Inferior parietal cortex (tissue), 1 donor: ENCODE measurements around the gene OLIG1.

Experiments
- DNase-seq: peaks from one replicate; pipeline ENCODE4 v3.0.0-alpha.2; 2016; ENCODE audit errors: extremely low spot score

Gene OLIG1

GRCh38 chr21:33069994-33070743 lies at the start of gene OLIG1:
Gene OLIG1, plus strand, starts transcription at chr21:33070141. Its CDS starts 106 bp downstream, at chr21:33070247.
- DNase-seq: peak; percentile 74

DNA sequence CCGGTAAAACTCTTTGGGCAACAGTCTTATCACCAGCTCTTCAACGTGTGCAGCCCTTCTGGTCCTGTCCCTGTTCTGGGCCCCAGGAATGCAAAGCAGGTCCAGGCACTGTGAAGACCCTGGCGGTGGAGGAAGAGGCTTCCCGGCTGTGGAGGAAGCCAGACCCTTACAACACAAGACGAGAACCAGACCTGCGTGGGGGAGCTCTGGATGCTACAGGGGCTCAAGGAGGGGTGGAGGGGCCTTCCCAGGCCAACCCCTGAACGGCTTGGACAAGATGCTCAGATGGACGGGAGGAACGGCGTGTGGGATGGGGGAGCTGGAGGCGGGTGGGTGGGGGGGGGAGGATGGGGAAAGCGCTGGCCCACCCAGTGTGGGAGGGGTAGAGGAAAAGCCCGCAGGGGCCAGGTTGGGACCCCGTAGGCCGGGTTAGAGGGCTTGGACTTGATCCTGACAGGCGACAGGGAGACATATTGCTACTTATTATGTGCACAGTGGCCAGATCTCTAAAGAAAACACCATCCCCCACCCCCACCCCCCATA lies 49.3 kb upstream of the OLIG1 start:
- DNase-seq: no peak

- DNase-seq: no peak
Observed at GRCh38 chr21:33021150-33021549, 48.8 kb upstream of the OLIG1 start.

DNA sequence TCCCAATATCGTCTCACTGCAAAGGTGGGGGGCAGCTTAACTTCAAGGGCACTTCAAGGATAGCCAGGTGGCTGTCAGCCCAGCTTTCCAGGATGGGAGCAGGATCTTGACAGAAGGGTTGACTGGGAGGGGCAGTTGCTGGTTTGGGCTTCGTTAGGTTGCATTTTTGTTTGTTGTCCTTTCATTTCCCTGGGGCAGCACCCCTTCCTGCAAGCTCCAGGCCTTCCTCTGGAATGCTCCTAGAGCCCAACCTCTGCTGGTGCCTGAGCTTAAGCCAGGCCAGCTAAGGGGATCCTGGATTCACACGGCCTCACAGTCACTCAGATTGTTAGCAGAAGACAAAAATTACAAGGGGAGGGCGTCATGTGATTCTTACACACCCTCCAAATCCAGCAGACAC lies 48.3 kb upstream of the OLIG1 start:
- no peak for DNase-seq

DNA sequence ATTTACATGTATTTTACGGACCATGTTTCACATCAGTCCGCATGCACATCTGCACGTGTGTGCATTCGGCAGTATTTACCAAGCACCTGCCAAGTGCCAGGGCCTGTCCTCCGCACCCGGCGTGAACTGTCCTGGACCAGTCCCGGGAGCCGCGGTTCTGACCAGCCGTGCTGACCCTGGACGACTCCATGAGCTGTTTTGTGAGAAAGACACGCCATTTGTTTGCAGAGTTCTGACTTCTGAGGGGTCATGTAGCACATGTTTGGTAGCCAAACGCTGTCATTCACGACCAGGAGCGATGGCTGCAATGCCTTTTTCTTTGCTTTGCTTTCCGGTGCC lies 47.5 kb upstream of the OLIG1 start:
- DNase-seq: no peak

DNA sequence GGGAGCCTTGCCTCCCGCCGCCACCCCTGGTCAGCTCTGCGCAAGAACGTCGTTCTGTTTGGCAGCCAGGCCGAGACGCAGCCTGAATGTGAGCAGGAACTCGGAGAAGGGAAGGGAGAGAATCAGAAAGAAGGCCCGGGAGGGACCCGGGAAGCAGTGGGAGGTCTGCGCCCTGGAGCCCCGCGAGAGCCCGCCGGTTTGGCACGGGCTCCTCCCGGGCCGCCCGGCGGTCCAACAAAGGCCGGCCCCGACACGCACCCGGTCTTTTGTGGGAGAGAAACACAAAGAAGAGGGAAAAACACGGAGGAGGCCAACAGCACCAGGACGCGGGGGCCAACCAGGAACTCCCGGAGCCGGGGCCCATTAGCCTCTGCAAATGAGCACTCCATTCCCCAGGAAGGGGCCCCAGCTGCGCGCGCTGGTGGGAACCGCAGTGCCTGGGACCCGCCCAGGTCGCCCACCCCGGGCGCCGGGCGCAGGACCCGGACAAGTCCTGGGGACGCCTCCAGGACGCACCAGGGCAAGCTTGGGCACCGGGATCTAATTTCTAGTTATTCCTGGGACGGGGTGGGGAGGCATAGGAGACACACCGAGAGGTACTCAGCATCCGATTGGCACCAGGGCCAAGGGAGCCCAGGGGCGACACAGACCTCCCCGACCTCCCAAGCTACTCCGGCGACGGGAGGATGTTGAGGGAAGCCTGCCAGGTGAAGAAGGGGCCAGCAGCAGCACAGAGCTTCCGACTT lies 46.9 kb upstream of the OLIG1 start:
- DNase-seq: no peak

- no peak for DNase-seq
Observed at GRCh38 chr21:33023574-33024200, 46.3 kb upstream of the OLIG1 start.

GRCh38 chr21:33024201-33025103 lies 45.5 kb upstream of the OLIG1 start:
- DNase-seq: no peak

- no peak for DNase-seq
Observed at GRCh38 chr21:33025106-33025488, 44.8 kb upstream of the OLIG1 start.

- DNase-seq: peak; percentile 86
Observed at GRCh38 chr21:33025489-33026442, 44.2 kb upstream of the OLIG1 start, which contains the start of gene OLIG2. Gene OLIG2, plus strand, starts transcription at chr21:33025935. Its CDS starts 928 bp downstream, at chr21:33026863.

GRCh38 chr21:33026443-33026858 lies 43.5 kb upstream of the OLIG1 start:
- DNase-seq: no peak

DNA sequence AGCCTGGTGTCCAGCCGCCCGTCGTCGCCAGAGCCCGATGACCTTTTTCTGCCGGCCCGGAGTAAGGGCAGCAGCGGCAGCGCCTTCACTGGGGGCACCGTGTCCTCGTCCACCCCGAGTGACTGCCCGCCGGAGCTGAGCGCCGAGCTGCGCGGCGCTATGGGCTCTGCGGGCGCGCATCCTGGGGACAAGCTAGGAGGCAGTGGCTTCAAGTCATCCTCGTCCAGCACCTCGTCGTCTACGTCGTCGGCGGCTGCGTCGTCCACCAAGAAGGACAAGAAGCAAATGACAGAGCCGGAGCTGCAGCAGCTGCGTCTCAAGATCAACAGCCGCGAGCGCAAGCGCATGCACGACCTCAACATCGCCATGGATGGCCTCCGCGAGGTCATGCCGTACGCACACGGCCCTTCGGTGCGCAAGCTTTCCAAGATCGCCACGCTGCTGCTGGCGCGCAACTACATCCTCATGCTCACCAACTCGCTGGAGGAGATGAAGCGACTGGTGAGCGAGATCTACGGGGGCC lies 43.0 kb upstream of the OLIG1 start:
- DNase-seq: no peak

DNA sequence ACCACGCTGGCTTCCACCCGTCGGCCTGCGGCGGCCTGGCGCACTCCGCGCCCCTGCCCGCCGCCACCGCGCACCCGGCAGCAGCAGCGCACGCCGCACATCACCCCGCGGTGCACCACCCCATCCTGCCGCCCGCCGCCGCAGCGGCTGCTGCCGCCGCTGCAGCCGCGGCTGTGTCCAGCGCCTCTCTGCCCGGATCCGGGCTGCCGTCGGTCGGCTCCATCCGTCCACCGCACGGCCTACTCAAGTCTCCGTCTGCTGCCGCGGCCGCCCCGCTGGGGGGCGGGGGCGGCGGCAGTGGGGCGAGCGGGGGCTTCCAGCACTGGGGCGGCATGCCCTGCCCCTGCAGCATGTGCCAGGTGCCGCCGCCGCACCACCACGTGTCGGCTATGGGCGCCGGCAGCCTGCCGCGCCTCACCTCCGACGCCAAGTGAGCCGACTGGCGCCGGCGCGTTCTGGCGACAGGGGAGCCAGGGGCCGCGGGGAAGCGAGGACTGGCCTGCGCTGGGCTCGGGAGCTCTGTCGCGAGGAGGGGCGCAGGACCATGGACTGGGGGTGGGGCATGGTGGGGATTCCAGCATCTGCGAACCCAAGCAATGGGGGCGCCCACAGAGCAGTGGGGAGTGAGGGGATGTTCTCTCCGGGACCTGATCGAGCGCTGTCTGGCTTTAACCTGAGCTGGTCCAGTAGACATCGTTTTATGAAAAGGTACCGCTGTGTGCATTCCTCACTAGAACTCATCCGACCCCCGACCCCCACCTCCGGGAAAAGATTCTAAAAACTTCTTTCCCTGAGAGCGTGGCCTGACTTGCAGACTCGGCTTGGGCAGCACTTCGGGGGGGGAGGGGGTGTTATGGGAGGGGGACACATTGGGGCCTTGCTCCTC lies 42.3 kb upstream of the OLIG1 start:
- DNase-seq: no peak

DNA sequence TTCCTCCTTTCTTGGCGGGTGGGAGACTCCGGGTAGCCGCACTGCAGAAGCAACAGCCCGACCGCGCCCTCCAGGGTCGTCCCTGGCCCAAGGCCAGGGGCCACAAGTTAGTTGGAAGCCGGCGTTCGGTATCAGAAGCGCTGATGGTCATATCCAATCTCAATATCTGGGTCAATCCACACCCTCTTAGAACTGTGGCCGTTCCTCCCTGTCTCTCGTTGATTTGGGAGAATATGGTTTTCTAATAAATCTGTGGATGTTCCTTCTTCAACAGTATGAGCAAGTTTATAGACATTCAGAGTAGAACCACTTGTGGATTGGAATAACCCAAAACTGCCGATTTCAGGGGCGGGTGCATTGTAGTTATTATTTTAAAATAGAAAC lies 41.7 kb upstream of the OLIG1 start:
- DNase-seq: no peak

DNA sequence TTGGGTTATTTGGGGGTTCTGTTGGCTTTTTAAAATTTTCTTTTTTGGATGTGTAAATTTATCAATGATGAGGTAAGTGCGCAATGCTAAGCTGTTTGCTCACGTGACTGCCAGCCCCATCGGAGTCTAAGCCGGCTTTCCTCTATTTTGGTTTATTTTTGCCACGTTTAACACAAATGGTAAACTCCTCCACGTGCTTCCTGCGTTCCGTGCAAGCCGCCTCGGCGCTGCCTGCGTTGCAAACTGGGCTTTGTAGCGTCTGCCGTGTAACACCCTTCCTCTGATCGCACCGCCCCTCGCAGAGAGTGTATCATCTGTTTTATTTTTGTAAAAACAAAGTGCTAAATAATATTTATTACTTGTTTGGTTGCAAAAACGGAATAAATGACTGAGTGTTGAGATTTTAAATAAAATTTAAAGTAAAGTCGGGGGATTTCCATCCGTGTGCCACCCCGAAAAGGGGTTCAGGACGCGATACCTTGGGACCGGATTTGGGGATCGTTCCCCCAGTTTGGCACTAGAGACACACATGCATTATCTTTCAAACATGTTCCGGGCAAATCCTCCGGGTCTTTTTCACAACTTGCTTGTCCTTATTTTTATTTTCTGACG lies 41.1 kb upstream of the OLIG1 start:
- no peak for DNase-seq

DNA sequence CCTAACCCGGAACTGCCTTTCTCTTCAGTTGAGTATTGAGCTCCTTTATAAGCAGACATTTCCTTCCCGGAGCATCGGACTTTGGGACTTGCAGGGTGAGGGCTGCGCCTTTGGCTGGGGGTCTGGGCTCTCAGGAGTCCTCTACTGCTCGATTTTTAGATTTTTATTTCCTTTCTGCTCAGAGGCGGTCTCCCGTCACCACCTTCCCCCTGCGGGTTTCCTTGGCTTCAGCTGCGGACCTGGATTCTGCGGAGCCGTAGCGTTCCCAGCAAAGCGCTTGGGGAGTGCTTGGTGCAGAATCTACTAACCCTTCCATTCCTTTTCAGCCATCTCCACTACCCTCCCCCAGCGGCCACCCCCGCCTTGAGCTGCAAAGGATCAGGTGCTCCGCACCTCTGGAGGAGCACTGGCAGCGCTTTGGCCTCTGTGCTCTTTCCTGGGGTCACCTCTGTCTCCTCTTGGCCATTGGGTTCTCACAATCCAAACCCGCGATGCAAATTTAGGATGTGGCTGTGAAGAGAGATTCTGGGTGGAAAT lies 40.5 kb upstream of the OLIG1 start:
- DNase-seq: no peak

GRCh38 chr21:33029975-33030461 lies 39.9 kb upstream of the OLIG1 start:
- DNase-seq: no peak

- DNase-seq: no peak
Observed at GRCh38 chr21:33030633-33031032, 39.3 kb upstream of the OLIG1 start.
